Fibroblast of lung (primary cell): ENCODE measurements around the gene EEFSEC.

Source experiments
- CTCF ChIP-seq, 2 donors: IDR thresholded peaks in 1 of 2; conservative IDR thresholded peaks in 1 of 2; 1 replicate in 1 of 2; 2 replicates in 1 of 2; pipeline ENCODE4 v1.5.1; 2011 to 2012; ENCODE audit warnings: low read length in 2 of 2, control low read depth in 1 of 2, inconsistent platforms in 1 of 2, low read depth in 1 of 2, mild to moderate bottlenecking in 1 of 2
- EZH2 ChIP-seq: IDR thresholded peaks from 2 replicates; pipeline ENCODE4 v1.5.1; 2012; ENCODE audit warnings: low read length, control low read depth, mild to moderate bottlenecking; ENCODE audit errors: missing control alignments

DNA sequence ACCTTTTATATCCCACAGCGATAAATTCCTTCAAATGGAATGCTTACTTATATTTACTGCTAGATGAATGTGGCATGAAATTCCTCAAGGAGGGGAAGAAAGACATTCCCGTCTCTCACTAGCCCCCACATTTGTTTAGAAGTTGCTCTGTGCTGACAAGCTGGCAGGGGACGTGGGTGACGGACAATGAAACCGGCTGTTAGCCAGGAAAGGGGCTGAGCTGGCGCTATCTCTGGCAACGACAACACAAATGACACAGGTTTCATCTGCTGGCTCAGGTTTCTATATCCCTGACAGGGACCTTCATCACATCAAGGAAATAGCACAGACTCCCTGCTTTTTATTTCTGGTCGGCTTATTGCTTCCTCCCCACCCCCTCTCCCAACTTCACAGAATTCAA lies 45.4 kb upstream of the EEFSEC start:
- TF ChIP-seq EZH2 (no peak), CTCF (conservative IDR thresholded peaks at IDR 0.05 in 1 of 2, IDR thresholded peaks at IDR 0.05 in 1 of 2; ENCODE audit: low read depth in 1 of 2, low read length in 2 of 2) (no peak)
